ENCODE measurements around the gene PPP2R5C. TPM values are rescaled to one million over a fixed set of nuclear protein-coding genes. Genes with fewer than 3 reads are reported as not detected.

PPP2R5C gene
- total RNA-seq, 1 experiment from 2014 or later: 80.3 TPM

- DNase-seq (ENCODE audit: low read depth, low spot score): no peak
- POLR2A ChIA-PET: no interaction called here
- H3K9me3 ChIP-seq (ENCODE audit: control insufficient read depth, insufficient read depth, low read depth, low read length): no peaks in the 10 kb centered on the region
- H3K36me3 ChIP-seq (ENCODE audit: control insufficient read depth, insufficient read depth, low read length): no peaks in the 10 kb centered on the region
- H3K4me3 ChIP-seq (ENCODE audit: low read depth in 2 of 2, low read length in 2 of 2): no peak overlapping the region
- TF ChIP-seq, protein P1, sequence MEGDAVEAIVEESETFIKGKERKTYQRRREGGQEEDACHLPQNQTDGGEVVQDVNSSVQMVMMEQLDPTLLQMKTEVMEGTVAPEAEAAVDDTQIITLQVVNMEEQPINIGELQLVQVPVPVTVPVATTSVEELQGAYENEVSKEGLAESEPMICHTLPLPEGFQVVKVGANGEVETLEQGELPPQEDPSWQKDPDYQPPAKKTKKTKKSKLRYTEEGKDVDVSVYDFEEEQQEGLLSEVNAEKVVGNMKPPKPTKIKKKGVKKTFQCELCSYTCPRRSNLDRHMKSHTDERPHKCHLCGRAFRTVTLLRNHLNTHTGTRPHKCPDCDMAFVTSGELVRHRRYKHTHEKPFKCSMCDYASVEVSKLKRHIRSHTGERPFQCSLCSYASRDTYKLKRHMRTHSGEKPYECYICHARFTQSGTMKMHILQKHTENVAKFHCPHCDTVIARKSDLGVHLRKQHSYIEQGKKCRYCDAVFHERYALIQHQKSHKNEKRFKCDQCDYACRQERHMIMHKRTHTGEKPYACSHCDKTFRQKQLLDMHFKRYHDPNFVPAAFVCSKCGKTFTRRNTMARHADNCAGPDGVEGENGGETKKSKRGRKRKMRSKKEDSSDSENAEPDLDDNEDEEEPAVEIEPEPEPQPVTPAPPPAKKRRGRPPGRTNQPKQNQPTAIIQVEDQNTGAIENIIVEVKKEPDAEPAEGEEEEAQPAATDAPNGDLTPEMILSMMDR (IDR thresholded peaks at IDR 0.05): no peak
- TF ChIP-seq SIN3A (IDR thresholded peaks at IDR 0.05; ENCODE audit: borderline replicate concordance, insufficient read depth, low read depth, low read length) (no peak), POLR2AphosphoS5 (IDR thresholded peaks at IDR 0.05; ENCODE audit: low read depth, low read length) (no peak), TCF7L2 (IDR thresholded peaks at IDR 0.05; ENCODE audit: low read depth, low read length) (no peak)
- TF ChIP-seq, protein P2, sequence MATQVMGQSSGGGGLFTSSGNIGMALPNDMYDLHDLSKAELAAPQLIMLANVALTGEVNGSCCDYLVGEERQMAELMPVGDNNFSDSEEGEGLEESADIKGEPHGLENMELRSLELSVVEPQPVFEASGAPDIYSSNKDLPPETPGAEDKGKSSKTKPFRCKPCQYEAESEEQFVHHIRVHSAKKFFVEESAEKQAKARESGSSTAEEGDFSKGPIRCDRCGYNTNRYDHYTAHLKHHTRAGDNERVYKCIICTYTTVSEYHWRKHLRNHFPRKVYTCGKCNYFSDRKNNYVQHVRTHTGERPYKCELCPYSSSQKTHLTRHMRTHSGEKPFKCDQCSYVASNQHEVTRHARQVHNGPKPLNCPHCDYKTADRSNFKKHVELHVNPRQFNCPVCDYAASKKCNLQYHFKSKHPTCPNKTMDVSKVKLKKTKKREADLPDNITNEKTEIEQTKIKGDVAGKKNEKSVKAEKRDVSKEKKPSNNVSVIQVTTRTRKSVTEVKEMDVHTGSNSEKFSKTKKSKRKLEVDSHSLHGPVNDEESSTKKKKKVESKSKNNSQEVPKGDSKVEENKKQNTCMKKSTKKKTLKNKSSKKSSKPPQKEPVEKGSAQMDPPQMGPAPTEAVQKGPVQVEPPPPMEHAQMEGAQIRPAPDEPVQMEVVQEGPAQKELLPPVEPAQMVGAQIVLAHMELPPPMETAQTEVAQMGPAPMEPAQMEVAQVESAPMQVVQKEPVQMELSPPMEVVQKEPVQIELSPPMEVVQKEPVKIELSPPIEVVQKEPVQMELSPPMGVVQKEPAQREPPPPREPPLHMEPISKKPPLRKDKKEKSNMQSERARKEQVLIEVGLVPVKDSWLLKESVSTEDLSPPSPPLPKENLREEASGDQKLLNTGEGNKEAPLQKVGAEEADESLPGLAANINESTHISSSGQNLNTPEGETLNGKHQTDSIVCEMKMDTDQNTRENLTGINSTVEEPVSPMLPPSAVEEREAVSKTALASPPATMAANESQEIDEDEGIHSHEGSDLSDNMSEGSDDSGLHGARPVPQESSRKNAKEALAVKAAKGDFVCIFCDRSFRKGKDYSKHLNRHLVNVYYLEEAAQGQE (IDR thresholded peaks at IDR 0.05; ENCODE audit: insufficient read depth in 1 of 2, low read depth in 2 of 2, low read length in 1 of 2): no peak
- ATAC-seq: no peak
- no TSS peak for BruUV-seq (replicated peaks)
- no peaks in the 10 kb centered on the region for H3K4me1 ChIP-seq (ENCODE audit: control insufficient read depth, insufficient read depth, low read length)
- in situ Hi-C loops (cut with HindIII; ENCODE audit: low pct_unique_long_range_greater_than_20kb, low sequenced_read_pairs) (no loop called here), intact Hi-C loops (cut with micrococcal nuclease; ENCODE audit: unreplicated experiment) (no loop called here)
- no peak overlapping the region for H3K27ac ChIP-seq (ENCODE audit: low read length)
- CTCF ChIA-PET: interaction anchor here (0.9 kb wide), 1 partner anchor 9 kb away, joined by 6 read pairs; no protein-coding TSS in a partner anchor
- H3K27me3 ChIP-seq (ENCODE audit: control insufficient read depth, insufficient read depth, low read length): no peaks in the 10 kb centered on the region
Observed at GRCh38 chr14:101827286-101827685, 65.8 kb downstream of the PPP2R5C start.

GRCh38 chr14:101828046-101828445 lies 66.5 kb downstream of the PPP2R5C start:
- POLR2A ChIA-PET: no interaction called here
- CTCF ChIA-PET: no interaction called here
- Histone ChIP-seq H3K36me3 (ENCODE audit: control insufficient read depth, insufficient read depth, low read length) (no peaks in the 10 kb centered on the region), H3K9me3 (ENCODE audit: control insufficient read depth, insufficient read depth, low read depth, low read length) (no peaks in the 10 kb centered on the region), H3K4me3 (ENCODE audit: low read depth in 2 of 2, low read length in 2 of 2) (no peak overlapping the region), H3K27me3 (ENCODE audit: control insufficient read depth, insufficient read depth, low read length) (no peaks in the 10 kb centered on the region), H3K4me1 (ENCODE audit: control insufficient read depth, insufficient read depth, low read length) (no peaks in the 10 kb centered on the region), H3K27ac (ENCODE audit: low read length) (no peak overlapping the region)
- intact Hi-C loops (cut with micrococcal nuclease; ENCODE audit: unreplicated experiment) (no loop called here), in situ Hi-C loops (cut with HindIII; ENCODE audit: low pct_unique_long_range_greater_than_20kb, low sequenced_read_pairs) (no loop called here)
- DNase-seq (ENCODE audit: low read depth, low spot score) (no peak), ATAC-seq (no peak)
- TF ChIP-seq TCF7L2 (IDR thresholded peaks at IDR 0.05; ENCODE audit: low read depth, low read length): no peak
- no peak for TF ChIP-seq POLR2AphosphoS5 (IDR thresholded peaks at IDR 0.05; ENCODE audit: low read depth, low read length)
- TF ChIP-seq SIN3A (IDR thresholded peaks at IDR 0.05; ENCODE audit: borderline replicate concordance, insufficient read depth, low read depth, low read length): no peak
- TF ChIP-seq, protein P1 (IDR thresholded peaks at IDR 0.05): no peak
- TF ChIP-seq, protein P2 (IDR thresholded peaks at IDR 0.05; ENCODE audit: insufficient read depth in 1 of 2, low read depth in 2 of 2, low read length in 1 of 2): no peak
- BruUV-seq (replicated peaks): no TSS peak
